Measurements from ENCODE around the gene GRPEL1. TPM values are rescaled to one million over a fixed set of nuclear protein-coding genes. Genes with fewer than 3 reads are reported as not detected.

GRPEL1 gene
- total RNA-seq, 1 experiment from 2014 or later = 24.5 TPM

GRCh38 chr4:7027913-7028312, 40.0 kb downstream of the GRPEL1 start:
- Histone ChIP-seq H3K4me1 (replicated peaks) (peaks cover 12% of the 10 kb centered on the region), H3K4me3 (no peak overlapping the region), H3K27ac (no peak overlapping the region), H3K36me3 (peaks cover 7% of the 10 kb centered on the region; the same call in 1 of the 2 replicates), H3K9me3 (replicated peaks) (no peaks in the 10 kb centered on the region), H3K27me3 (replicated peaks) (no peaks in the 10 kb centered on the region)
- no peak for DNase-seq (ENCODE audit: low read depth in 1 of 2, low spot score in 2 of 2)

GRCh38 chr4:7027284-7027683, 40.6 kb downstream of the GRPEL1 start:
- Histone ChIP-seq H3K36me3 (peaks cover 7% of the 10 kb centered on the region; the same call in 1 of the 2 replicates), H3K4me1 (replicated peaks) (peaks cover 19% of the 10 kb centered on the region), H3K27ac (no peak overlapping the region), H3K27me3 (replicated peaks) (no peaks in the 10 kb centered on the region), H3K9me3 (replicated peaks) (no peaks in the 10 kb centered on the region), H3K4me3 (no peak overlapping the region)
- DNase-seq (ENCODE audit: low read depth in 1 of 2, low spot score in 2 of 2) = no peak

- Histone ChIP-seq H3K27ac (no peak overlapping the region), H3K4me3 (no peak overlapping the region), H3K9me3 (replicated peaks) (no peaks in the 10 kb centered on the region), H3K27me3 (replicated peaks) (no peaks in the 10 kb centered on the region), H3K4me1 (replicated peaks) (peaks cover 30% of the 10 kb centered on the region), H3K36me3 (peaks cover 6% of the 10 kb centered on the region; the same call in 1 of the 2 replicates)
- DNase-seq (ENCODE audit: low read depth in 1 of 2, low spot score in 2 of 2) = no peak
Measured at GRCh38 chr4:7026107-7026506, 41.8 kb downstream of the GRPEL1 start.

- Histone ChIP-seq H3K4me3 (no peak overlapping the region), H3K27ac (no peak overlapping the region), H3K27me3 (replicated peaks) (no peaks in the 10 kb centered on the region), H3K9me3 (replicated peaks) (no peaks in the 10 kb centered on the region), H3K4me1 (replicated peaks) (peaks cover 40% of the 10 kb centered on the region), H3K36me3 (0 out of 2 replicates have a peak, but pooled peaks cover 3% of the 10 kb centered on the region)
- no peak for DNase-seq (ENCODE audit: low read depth in 1 of 2, low spot score in 2 of 2)
Measured at GRCh38 chr4:7025040-7025602, 42.7 kb downstream of the GRPEL1 start.

- no peaks in the 10 kb centered on the region for H3K9me3 ChIP-seq (replicated peaks)
- no peak overlapping the region for H3K27ac ChIP-seq
- H3K4me1 ChIP-seq (replicated peaks) = peaks cover 41% of the 10 kb centered on the region
- H3K27me3 ChIP-seq (replicated peaks) = no peaks in the 10 kb centered on the region
- no peak overlapping the region for H3K4me3 ChIP-seq
- no peak for DNase-seq (ENCODE audit: low read depth in 1 of 2, low spot score in 2 of 2)
- H3K36me3 ChIP-seq = 0 out of 2 replicates have a peak, but pooled peaks cover 3% of the 10 kb centered on the region
Measured at GRCh38 chr4:7024336-7024890, 43.5 kb downstream of the GRPEL1 start.

- Histone ChIP-seq H3K27me3 (replicated peaks) (no peaks in the 10 kb centered on the region), H3K27ac (no peak overlapping the region), H3K4me3 (no peak overlapping the region), H3K4me1 (replicated peaks) (peaks cover 35% of the 10 kb centered on the region), H3K9me3 (replicated peaks) (no peaks in the 10 kb centered on the region), H3K36me3 (0 out of 2 replicates have a peak, but pooled peaks cover 3% of the 10 kb centered on the region)
- no peak for DNase-seq (ENCODE audit: low read depth in 1 of 2, low spot score in 2 of 2)
Measured at GRCh38 chr4:7023901-7024300, 44.0 kb downstream of the GRPEL1 start.

DNA sequence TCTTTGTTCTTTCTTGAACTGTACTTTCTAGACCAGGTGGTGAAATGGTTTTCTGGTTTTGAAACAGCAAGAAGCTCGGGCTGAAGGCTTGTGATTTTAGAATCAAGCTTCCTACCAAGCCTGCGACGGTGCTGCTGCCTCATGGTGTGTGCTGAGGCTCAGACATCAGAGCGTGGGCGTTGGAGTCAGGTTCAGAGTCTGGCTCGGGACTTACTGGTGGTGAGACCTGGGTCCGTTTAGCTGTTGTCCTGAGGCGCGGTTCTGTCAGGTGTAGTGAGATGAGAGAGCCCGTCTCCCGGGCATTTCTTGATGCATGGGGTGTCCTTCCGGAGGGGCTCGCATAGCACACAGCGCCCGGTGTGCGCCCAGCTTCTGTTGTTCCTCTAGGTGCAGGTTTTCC, 44.4 kb downstream of the GRPEL1 start:
- Histone ChIP-seq H3K36me3 (0 out of 2 replicates have a peak, but pooled peaks cover 3% of the 10 kb centered on the region), H3K4me1 (replicated peaks) (peaks cover 31% of the 10 kb centered on the region), H3K9me3 (replicated peaks) (no peaks in the 10 kb centered on the region), H3K27me3 (replicated peaks) (no peaks in the 10 kb centered on the region), H3K27ac (no peak overlapping the region), H3K4me3 (no peak overlapping the region)
- no peak for DNase-seq (ENCODE audit: low read depth in 1 of 2, low spot score in 2 of 2)

GRCh38 chr4:7021930-7022664, 45.8 kb downstream of the GRPEL1 start:
- Histone ChIP-seq H3K36me3 (0 out of 2 replicates have a peak, but pooled peaks cover 3% of the 10 kb centered on the region), H3K27ac (peak overlapping the region; percentile 88), H3K4me3 (no peak overlapping the region), H3K27me3 (replicated peaks) (no peaks in the 10 kb centered on the region), H3K9me3 (replicated peaks) (no peaks in the 10 kb centered on the region), H3K4me1 (replicated peaks) (peaks cover 31% of the 10 kb centered on the region)
- DNase-seq (ENCODE audit: low read depth in 1 of 2, low spot score in 2 of 2) = peak; percentile 76 to 81

DNA sequence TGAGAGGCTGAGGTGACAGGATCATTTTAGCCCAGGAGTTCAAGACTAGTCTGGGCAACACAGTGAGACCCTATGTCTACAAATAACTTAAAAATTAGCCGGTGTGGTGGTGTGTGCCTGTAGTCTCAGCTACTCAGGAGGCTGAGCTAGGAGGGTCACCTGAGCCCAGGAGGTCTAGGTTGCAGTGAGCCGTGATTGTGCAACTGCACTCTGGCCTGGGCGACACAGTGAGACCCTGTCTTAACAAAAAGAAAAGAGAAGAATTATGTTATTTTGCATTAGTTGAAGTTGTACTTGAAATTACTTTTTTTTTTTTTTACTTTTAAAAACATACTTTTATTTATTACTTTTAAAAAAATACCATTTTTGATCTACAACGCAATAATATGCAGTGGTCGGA, 46.5 kb downstream of the GRPEL1 start:
- Histone ChIP-seq H3K4me1 (replicated peaks) (peaks cover 31% of the 10 kb centered on the region), H3K9me3 (replicated peaks) (no peaks in the 10 kb centered on the region), H3K27me3 (replicated peaks) (no peaks in the 10 kb centered on the region), H3K27ac (peak overlapping the region; percentile 88), H3K36me3 (0 out of 2 replicates have a peak, but pooled peaks cover 3% of the 10 kb centered on the region), H3K4me3 (no peak overlapping the region)
- no peak for DNase-seq (ENCODE audit: low read depth in 1 of 2, low spot score in 2 of 2)

GRCh38 chr4:7020856-7021255, 47.0 kb downstream of the GRPEL1 start:
- peak overlapping the region; percentile 88 for H3K27ac ChIP-seq
- DNase-seq (ENCODE audit: low read depth in 1 of 2, low spot score in 2 of 2) = no peak
- H3K4me1 ChIP-seq (replicated peaks) = peaks cover 31% of the 10 kb centered on the region
- 0 out of 2 replicates have a peak, but pooled peaks cover 3% of the 10 kb centered on the region for H3K36me3 ChIP-seq
- H3K4me3 ChIP-seq = no peak overlapping the region
- no peaks in the 10 kb centered on the region for H3K27me3 ChIP-seq (replicated peaks)
- no peaks in the 10 kb centered on the region for H3K9me3 ChIP-seq (replicated peaks)

GRCh38 chr4:7020290-7020689, 47.6 kb downstream of the GRPEL1 start:
- H3K36me3 ChIP-seq = 0 out of 2 replicates have a peak, but pooled peaks cover 3% of the 10 kb centered on the region
- DNase-seq (ENCODE audit: low read depth in 1 of 2, low spot score in 2 of 2) = no peak

DNA sequence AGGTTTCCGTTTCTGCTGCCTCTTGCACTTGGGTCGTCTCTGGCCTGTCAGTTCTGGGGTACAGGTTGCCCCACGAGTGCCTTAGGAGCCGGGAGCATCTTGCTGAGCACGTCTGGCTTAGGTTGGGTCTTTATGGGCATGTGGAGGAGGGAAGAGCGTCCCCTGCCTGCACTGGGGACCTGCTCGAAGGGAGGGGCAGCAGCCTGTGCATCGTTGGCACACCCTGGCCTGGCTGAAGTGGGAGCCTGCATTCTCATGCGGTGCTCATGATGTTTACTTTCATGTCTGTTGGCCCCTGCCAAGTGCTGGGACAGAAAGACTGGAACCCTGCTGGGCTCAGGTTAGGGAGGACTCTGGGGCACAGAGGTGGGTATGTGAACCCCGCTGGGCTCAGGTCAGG, 48.5 kb downstream of the GRPEL1 start:
- 0 out of 2 replicates have a peak, but pooled peaks cover 3% of the 10 kb centered on the region for H3K36me3 ChIP-seq
- no peak overlapping the region for H3K27ac ChIP-seq
- H3K27me3 ChIP-seq (replicated peaks) = no peaks in the 10 kb centered on the region
- H3K4me3 ChIP-seq = no peak overlapping the region
- no peaks in the 10 kb centered on the region for H3K9me3 ChIP-seq (replicated peaks)
- DNase-seq (ENCODE audit: low read depth in 1 of 2, low spot score in 2 of 2) = no peak
- H3K4me1 ChIP-seq (replicated peaks) = peaks cover 31% of the 10 kb centered on the region

More at GRCh38 chr4:7020290-7020689, 47.6 kb downstream of the GRPEL1 start:
- no peaks in the 10 kb centered on the region for H3K9me3 ChIP-seq (replicated peaks)
- H3K27ac ChIP-seq = peak overlapping the region; percentile 88
- no peak overlapping the region for H3K4me3 ChIP-seq
- H3K4me1 ChIP-seq (replicated peaks) = peaks cover 31% of the 10 kb centered on the region
- H3K27me3 ChIP-seq (replicated peaks) = no peaks in the 10 kb centered on the region

GRCh38 chr4:7018281-7018680, 49.6 kb downstream of the GRPEL1 start:
- no peak overlapping the region for H3K4me3 ChIP-seq
- no peaks in the 10 kb centered on the region for H3K27me3 ChIP-seq (replicated peaks)
- H3K27ac ChIP-seq = no peak overlapping the region
- peaks cover 31% of the 10 kb centered on the region for H3K4me1 ChIP-seq (replicated peaks)
- 0 out of 2 replicates have a peak, but pooled peaks cover 3% of the 10 kb centered on the region for H3K36me3 ChIP-seq
- no peak for DNase-seq (ENCODE audit: low read depth in 1 of 2, low spot score in 2 of 2)
- no peaks in the 10 kb centered on the region for H3K9me3 ChIP-seq (replicated peaks)

Measured in SJSA1 (cell line).